ENCODE data around the gene TMPRSS11D.

- no peak for TF ChIP-seq POLR2A (IDR thresholded peaks at IDR 0.05; ENCODE audit: low read depth, low read length)
- no peak for TF ChIP-seq POLR2AphosphoS5 (IDR thresholded peaks at IDR 0.05; ENCODE audit: low read depth, low read length)
- no peak for TF ChIP-seq TAF1 (IDR thresholded peaks at IDR 0.05; ENCODE audit: low read depth, low read length)
- TF ChIP-seq SPI1 (IDR thresholded peaks at IDR 0.05; ENCODE audit: low read depth, low read length): no peak
- TF ChIP-seq PAX5 (IDR thresholded peaks at IDR 0.05; ENCODE audit: insufficient read depth, low read length, severe bottlenecking): no peak
These were observed 107.1 kb downstream of the TMPRSS11D start for GRCh38 chr4:67776746-67777145.

Measured in GM12891 (cell line).